Erythroblast (primary cell): Measurements from ENCODE around the gene CNGA1.

Experiments used
- GATA1 ChIP-seq: IDR thresholded peaks from 2 replicates; pipeline ENCODE4 v1.6.1; 2011; ENCODE audit warnings: low read depth, mild to moderate bottlenecking, control low read depth, low read length, moderate library complexity
- POLR2A ChIP-seq: IDR thresholded peaks from 2 replicates; pipeline ENCODE4 v1.6.1; 2011; ENCODE audit warnings: mild to moderate bottlenecking, low read length

DNA sequence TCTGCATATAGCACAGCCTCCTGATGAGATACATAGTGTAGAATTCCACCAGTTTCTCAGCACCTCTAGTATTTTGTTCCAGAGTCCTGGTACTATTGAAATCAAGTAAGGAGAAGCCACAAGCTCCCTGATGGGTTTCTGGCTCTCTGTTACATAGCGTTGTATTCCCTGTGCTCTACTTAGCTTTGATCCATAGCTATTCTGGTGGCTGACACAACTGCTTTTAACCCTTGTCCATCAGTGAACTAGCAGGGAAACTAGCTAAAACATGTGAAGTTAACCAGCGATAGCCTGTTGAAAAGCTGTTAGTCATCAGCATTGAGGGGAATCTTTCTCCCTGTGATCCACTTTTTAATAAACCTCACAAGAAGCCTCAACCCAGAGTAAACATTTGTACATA is 27.0 kb upstream of the CNGA1 start:
- no peak for TF ChIP-seq POLR2A
- TF ChIP-seq GATA1: no peak
